GM23248 (cell line): Measurements from ENCODE around the gene BNIP5. TPM values are rescaled to one million over a fixed set of nuclear protein-coding genes. Genes with fewer than 3 reads are reported as not detected.
A peak's percentile ranks its signal among the peaks of the same experiment; 100 is the strongest.

Source experiments
- DNase-seq: peaks from one replicate; pipeline ENCODE4 v3.0.0-alpha.2; 2015
- H2AFZ ChIP-seq: fragments of 200-600 bp; sonication (generic); 2 replicates; pipeline ENCODE4 v1.6.1; 2016; ENCODE audit warnings: antibody characterized with exemption
- H3F3A ChIP-seq: fragments of 200-600 bp; sonication (generic); 2 replicates; pipeline ENCODE4 v1.6.1; 2016; ENCODE audit warnings: mild to moderate bottlenecking, antibody characterized with exemption, mixed run types; ENCODE audit not compliant: insufficient read depth
- H3K27ac ChIP-seq: fragments of 200-600 bp; sonication (generic); 2 replicates; pipeline ENCODE4 v1.5.1; 2016; ENCODE audit warnings: mild to moderate bottlenecking
- H3K27me3 ChIP-seq: fragments of 200-600 bp; sonication (generic); replicated peaks from 2 replicates; pipeline ENCODE4 v1.6.1; 2016; ENCODE audit warnings: mild to moderate bottlenecking; ENCODE audit not compliant: insufficient read depth
- H3K36me3 ChIP-seq: fragments of 200-600 bp; sonication (generic); 2 replicates; pipeline ENCODE4 v1.6.1; 2016; ENCODE audit warnings: low read depth, mild to moderate bottlenecking
- H3K4me1 ChIP-seq: fragments of 200-600 bp; sonication (generic); 2 replicates; pipeline ENCODE4 v1.6.1; 2016; ENCODE audit warnings: mild to moderate bottlenecking; ENCODE audit not compliant: insufficient read depth
- H3K4me2 ChIP-seq: fragments of 200-600 bp; sonication (generic); one replicate; pipeline ENCODE4 v1.6.1; 2016; ENCODE audit warnings: mild to moderate bottlenecking; ENCODE audit not compliant: unreplicated experiment
- H3K4me3 ChIP-seq: fragments of 200-600 bp; sonication (generic); 2 replicates; pipeline ENCODE4 v1.5.1; 2016; ENCODE audit warnings: mild to moderate bottlenecking
- H3K79me2 ChIP-seq: fragments of 200-600 bp; sonication (generic); 2 replicates; pipeline ENCODE4 v1.6.1; 2016; ENCODE audit warnings: mild to moderate bottlenecking; ENCODE audit not compliant: insufficient read depth
- H3K9ac ChIP-seq: fragments of 200-600 bp; sonication (generic); 2 replicates; pipeline ENCODE4 v1.6.1; 2016; ENCODE audit warnings: mild to moderate bottlenecking
- H3K9me2 ChIP-seq: fragments of 200-600 bp; sonication (generic); 2 replicates; pipeline ENCODE4 v1.6.1; 2016; ENCODE audit warnings: mixed run types, mild to moderate bottlenecking, moderate library complexity; ENCODE audit not compliant: insufficient read depth
- H3K9me3 ChIP-seq: fragments of 200-600 bp; sonication (generic); one replicate; pipeline ENCODE4 v1.6.1; 2017; ENCODE audit warnings: low read depth
- H4K20me1 ChIP-seq: fragments of 200-600 bp; sonication (generic); 2 replicates; pipeline ENCODE4 v1.6.0; 2016; ENCODE audit not compliant: insufficient read depth
- EZH2 ChIP-seq: fragments of 200-600 bp; sonication (generic); IDR thresholded peaks from 2 replicates; pipeline ENCODE4 v1.6.1; 2018; ENCODE audit warnings: antibody characterized with exemption, mild to moderate bottlenecking; ENCODE audit not compliant: insufficient read depth, poor library complexity, severe bottlenecking
- EZH2phosphoT487 ChIP-seq: fragments of 200-600 bp; sonication (generic); IDR thresholded peaks from 2 replicates; pipeline ENCODE4 v1.6.1; 2018; ENCODE audit warnings: antibody characterized with exemption, moderate library complexity, mild to moderate bottlenecking, low read depth; ENCODE audit not compliant: insufficient read depth
- WGBS, 2 experiments: methylation state at CpG; one replicate each; pipeline ENCODE4 v1.1.6; 2015 to 2017; ENCODE audit warnings: low lambda C conversion rate in 2 of 2, low coverage in 1 of 2; ENCODE audit errors: missing lambda C conversion rate in 2 of 2; 5-methylcytosine and 5-hydroxymethylcytosine counted together
- in situ Hi-C: fragments of 300-500 bp; cut with MboI; formaldehyde crosslinking; loops from 2 replicates; pipeline ENCODE4 v1.15.0; 2020
- polyA plus RNA-seq: library from polyadenylated mRNA; unstranded; fragments of >200 nt; fragmentation: Nextera tagmentation; extraction: Ambion mirVana; gene quantifications from 2 replicates; pipeline ENCODE4 v1.2.1, GENCODE V29; 2016
- total RNA-seq: library from RNA; depleted of rRNA; stranded (reverse); fragments of >200 nt; shearing (Covaris generic); gene quantifications from 2 replicates; pipeline ENCODE4 v1.2.3, GENCODE V29; 2014

Gene BNIP5
- total and polyA plus RNA-seq, 2 experiments from 2014 or later = not detected

- Histone ChIP-seq H3K4me3 (no peak overlapping the region), H3K4me1 (peaks cover 25% of the 10 kb centered on the region), H3K27ac (no peak overlapping the region), H3F3A (peaks cover 8% of the 10 kb centered on the region; the same call in 1 of the 2 replicates), H3K9ac (no peak overlapping the region), H3K9me2 (no peaks in the 10 kb centered on the region), H3K79me2 (no peaks in the 10 kb centered on the region), H3K4me2 (no peak overlapping the region), H3K9me3 (no peaks in the 10 kb centered on the region), H2AFZ (no peak overlapping the region), H3K36me3 (no peaks in the 10 kb centered on the region), H4K20me1 (no peaks in the 10 kb centered on the region), H3K27me3 (no peaks in the 10 kb centered on the region)
- DNase-seq = no peak
- TF ChIP-seq EZH2phosphoT487 = no peak
- no peak for TF ChIP-seq EZH2
- WGBS, 2 experiments = 97 to 98% methylated on average over 9 of the region's 9 CpGs
- in situ Hi-C loops = no loop called here
Observed at GRCh38 chr6:36371211-36371610, 34.5 kb upstream of the BNIP5 start.

GRCh38 chr6:36370638-36371037, 34.0 kb upstream of the BNIP5 start:
- H2AFZ ChIP-seq = no peak overlapping the region
- H3K4me3 ChIP-seq = no peak overlapping the region
- peaks cover 25% of the 10 kb centered on the region for H3K4me1 ChIP-seq
- no peaks in the 10 kb centered on the region for H3K36me3 ChIP-seq
- H3K9ac ChIP-seq = no peak overlapping the region
- no peak for TF ChIP-seq EZH2phosphoT487
- no peak for TF ChIP-seq EZH2
- no peaks in the 10 kb centered on the region for H3K9me3 ChIP-seq
- no peak for DNase-seq
- H3F3A ChIP-seq = peaks cover 8% of the 10 kb centered on the region; the same call in 1 of the 2 replicates
- no peaks in the 10 kb centered on the region for H4K20me1 ChIP-seq
- no peaks in the 10 kb centered on the region for H3K27me3 ChIP-seq
- H3K27ac ChIP-seq = no peak overlapping the region
- no peaks in the 10 kb centered on the region for H3K9me2 ChIP-seq
- in situ Hi-C loops = no loop called here
- WGBS, 2 experiments = 94 to 99% methylated on average over 2 of the region's 2 CpGs
- H3K79me2 ChIP-seq = no peaks in the 10 kb centered on the region
- H3K4me2 ChIP-seq = no peak overlapping the region

- Histone ChIP-seq H3K9ac (peak overlapping the region; percentile 27; the same call in 1 of the 2 replicates), H3K9me2 (no peaks in the 10 kb centered on the region), H3K79me2 (no peaks in the 10 kb centered on the region), H3K27ac (peak overlapping the region; percentile 59), H3K27me3 (no peaks in the 10 kb centered on the region), H4K20me1 (no peaks in the 10 kb centered on the region), H3F3A (peaks cover 8% of the 10 kb centered on the region; the same call in 1 of the 2 replicates), H3K36me3 (no peaks in the 10 kb centered on the region), H3K4me1 (peaks cover 25% of the 10 kb centered on the region), H3K4me3 (no peak overlapping the region), H3K4me2 (peak overlapping the region; percentile 29), H2AFZ (0 out of 2 replicates have a peak overlapping the region, but pooled peaks have one; percentile 1), H3K9me3 (no peaks in the 10 kb centered on the region)
- in situ Hi-C loops = loop anchor here (10.0 kb wide), 1 partner anchor 244 kb away; no protein-coding TSS in a partner anchor
- WGBS, 2 experiments = 75 to 78% methylated on average over 14 of the region's 14 CpGs
- TF ChIP-seq EZH2 = no peak
- peak; percentile 96 for TF ChIP-seq EZH2phosphoT487
- peak; percentile 96 for DNase-seq
Observed at GRCh38 chr6:36368921-36369865, 32.5 kb upstream of the BNIP5 start.

GRCh38 chr6:36368421-36368820, 31.7 kb upstream of the BNIP5 start:
- in situ Hi-C loops = loop anchor here (10.0 kb wide), 1 partner anchor 244 kb away; no protein-coding TSS in a partner anchor

More at GRCh38 chr6:36368421-36368820, 31.7 kb upstream of the BNIP5 start:
- Histone ChIP-seq H3K27me3 (no peaks in the 10 kb centered on the region), H3K79me2 (no peaks in the 10 kb centered on the region), H3K4me3 (no peak overlapping the region), H3K36me3 (no peaks in the 10 kb centered on the region), H3K9me3 (no peaks in the 10 kb centered on the region), H4K20me1 (no peaks in the 10 kb centered on the region), H3K4me1 (peaks cover 25% of the 10 kb centered on the region), H3K4me2 (no peak overlapping the region), H2AFZ (0 out of 2 replicates have a peak overlapping the region, but pooled peaks have one; percentile 1), H3F3A (peaks cover 8% of the 10 kb centered on the region; the same call in 1 of the 2 replicates), H3K9ac (no peak overlapping the region), H3K27ac (no peak overlapping the region), H3K9me2 (no peaks in the 10 kb centered on the region)
- DNase-seq = peak; percentile 25
- 57 to 88% methylated on average over 1 of the region's 1 CpG for WGBS, 2 experiments
- no peak for TF ChIP-seq EZH2phosphoT487
- no peak for TF ChIP-seq EZH2
